Stimulated activated CD8-positive, alpha-beta memory T cell treated with anti-CD3 and anti-CD28 coated beads, Interleukin-15, amount 100 ng/mL, for 4 hours (primary cell): ENCODE results near the gene IFIT5.
"Not testable (repeated sequence)": the region's sequence is repeated elsewhere in the genome, so short reads cannot be mapped to it uniquely, and the experiment has no call there.

Experiments
- DNase-seq, 2 donors: peaks; one replicate each; pipeline ENCODE4 v3.0.0-alpha.2; 2020; ENCODE audit warnings: low read depth in 2 of 2

Gene IFIT5

DNA sequence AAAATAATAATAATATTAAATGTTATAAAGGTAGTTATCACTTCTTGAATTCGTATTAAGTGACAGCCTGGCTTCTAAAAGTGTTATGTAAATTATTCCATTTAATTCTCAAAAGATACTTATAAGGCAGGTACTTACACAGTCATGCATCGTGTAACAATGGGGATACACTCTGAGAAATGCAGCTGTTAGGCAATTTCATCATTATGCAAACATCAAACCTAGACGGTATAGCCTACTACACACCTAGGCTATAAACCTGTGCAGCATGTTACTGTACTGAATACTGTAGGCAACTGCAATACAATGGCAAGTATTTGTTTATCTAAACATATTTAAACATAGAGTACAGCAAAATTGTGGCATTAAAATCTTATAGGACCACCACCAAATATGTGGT is 20.5 kb upstream of the IFIT5 start:
- DNase-seq: no peak

- no peak for DNase-seq
Measured at GRCh38 chr10:89395141-89395540, 19.2 kb upstream of the IFIT5 start.

DNA sequence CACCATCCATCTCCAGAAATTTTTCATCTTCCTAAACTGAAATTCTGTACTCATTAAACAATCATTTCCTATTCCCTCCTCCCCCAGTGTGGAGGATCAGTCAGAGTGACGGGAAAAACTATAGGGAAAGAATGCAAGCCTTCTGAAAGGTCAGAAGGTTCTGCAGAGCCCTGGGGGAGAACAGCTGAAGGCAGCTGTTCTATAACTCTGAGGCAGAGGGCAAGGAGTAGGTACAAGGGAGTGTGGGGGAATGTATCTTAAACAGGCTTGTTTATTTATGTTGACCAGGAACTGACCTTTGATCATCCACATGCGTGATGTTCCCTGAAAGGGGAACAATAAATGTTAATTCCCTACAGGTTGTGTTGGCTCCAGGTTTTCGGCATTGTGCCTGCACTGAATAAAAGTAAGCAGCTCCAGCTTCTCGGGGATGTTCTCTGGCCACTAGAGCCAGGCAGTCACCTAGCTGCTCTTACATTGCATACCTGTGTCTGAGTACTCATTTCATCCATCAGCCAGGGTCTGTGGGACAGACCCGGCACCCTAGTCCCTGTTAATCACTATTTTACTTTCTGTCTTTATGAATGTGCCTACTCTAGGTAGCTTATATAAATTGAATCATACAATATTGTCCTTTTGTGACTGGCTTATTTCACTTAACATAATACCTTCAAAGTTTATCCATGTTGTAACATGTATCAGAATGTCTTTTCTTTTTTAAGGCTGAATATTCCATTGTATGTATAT is 16.2 kb upstream of the IFIT5 start:
- DNase-seq: no peak

- no peak for DNase-seq
Measured at GRCh38 chr10:89399956-89400355, 14.4 kb upstream of the IFIT5 start.

DNA sequence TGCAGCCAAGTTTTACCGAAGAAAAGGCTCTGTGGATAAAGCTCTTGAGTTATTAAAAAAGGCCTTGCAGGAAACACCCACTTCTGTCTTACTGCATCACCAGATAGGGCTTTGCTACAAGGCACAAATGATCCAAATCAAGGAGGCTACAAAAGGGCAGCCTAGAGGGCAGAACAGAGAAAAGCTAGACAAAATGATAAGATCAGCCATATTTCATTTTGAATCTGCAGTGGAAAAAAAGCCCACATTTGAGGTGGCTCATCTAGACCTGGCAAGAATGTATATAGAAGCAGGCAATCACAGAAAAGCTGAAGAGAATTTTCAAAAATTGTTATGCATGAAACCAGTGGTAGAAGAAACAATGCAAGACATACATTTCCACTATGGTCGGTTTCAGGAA is 11.3 kb upstream of the IFIT5 start:
- DNase-seq: no peak

DNA sequence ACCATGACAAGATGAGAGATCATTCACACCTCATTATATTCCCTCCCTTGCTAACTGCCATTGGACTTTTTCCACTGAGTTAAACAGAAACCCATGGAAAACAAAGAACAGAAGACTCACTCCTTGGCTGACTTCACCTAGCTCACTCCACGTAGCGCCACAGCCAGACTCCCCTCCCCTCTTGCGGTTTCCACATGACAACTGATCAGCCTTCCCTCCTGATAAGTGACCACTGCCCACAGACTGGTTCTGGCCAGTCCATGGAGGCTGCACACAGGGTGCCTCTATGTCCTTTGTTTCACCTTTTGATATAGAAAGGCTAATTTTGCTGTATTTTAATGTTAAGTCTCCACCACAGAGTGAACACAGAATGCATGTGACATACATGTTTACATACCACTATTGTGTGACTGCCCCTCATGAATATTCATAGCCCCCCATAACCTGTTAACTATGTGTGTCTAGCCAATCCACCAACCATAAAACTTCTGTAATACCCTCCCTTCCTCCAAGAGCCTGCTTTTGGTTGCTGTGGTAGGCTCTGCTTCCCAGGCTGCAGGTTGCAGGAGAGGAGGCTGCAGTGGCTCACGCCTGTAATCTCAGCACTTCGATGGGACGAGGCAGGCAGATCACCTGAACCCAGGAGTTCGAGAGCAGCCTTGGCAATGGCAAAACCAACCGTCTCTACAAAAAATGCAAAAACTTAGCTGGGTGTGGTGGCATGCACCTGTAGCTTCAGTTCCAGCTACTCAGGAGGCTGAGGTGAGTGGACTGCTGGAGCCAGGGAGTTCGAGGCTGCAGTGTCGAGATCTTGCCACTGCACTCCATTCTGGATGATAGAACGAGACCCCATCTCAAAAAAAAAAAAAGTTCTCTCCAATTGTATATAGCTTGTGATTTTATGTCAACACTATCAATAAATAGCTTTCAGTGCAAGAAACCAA is 10.0 kb upstream of the IFIT5 start:
- no peak for DNase-seq

DNA sequence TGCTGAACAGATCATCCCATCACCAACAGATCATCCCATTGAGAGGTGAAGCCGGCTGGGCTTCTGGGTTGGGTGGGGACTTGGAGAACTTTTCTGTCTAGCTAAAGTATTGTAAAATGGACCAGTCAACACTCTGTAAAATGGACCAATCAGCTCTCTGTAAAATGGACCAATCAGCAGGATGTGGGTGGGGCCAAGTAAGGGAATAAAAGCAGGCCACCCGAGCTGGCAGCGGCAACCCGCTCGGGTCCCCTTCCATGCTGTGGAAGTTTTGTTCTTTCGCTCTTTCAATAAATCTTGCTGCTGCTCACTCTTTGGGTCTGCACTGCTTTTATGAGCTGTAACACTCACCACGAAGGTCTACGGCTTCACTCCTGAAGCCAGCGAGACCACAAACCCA is 8.2 kb upstream of the IFIT5 start:
- not testable (repeated sequence) for DNase-seq

- not testable (repeated sequence) for DNase-seq
Measured at GRCh38 chr10:89407792-89408191, 6.6 kb upstream of the IFIT5 start.

DNA sequence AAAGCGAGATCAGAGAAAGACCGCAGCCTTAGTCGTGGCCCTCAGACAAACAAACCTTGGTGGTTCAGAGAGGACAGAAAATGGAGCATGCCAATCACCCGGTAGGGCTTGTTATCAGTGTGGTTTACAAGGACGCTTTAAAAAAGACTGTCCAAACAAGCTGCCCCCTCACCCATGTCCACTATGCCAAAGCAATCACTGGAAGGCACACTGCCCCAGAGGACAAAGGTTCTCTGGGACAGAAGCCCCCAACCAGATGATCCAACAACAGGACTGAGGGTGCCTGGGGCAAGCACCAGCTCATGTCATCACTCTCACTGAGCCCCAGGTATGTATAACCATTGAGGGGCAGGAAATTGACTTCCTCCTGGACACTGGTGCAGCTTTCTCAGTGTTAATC is 5.1 kb upstream of the IFIT5 start:
- DNase-seq: not testable (repeated sequence)

- DNase-seq: not testable (repeated sequence)
Measured at GRCh38 chr10:89410551-89410950, 3.8 kb upstream of the IFIT5 start.

DNA sequence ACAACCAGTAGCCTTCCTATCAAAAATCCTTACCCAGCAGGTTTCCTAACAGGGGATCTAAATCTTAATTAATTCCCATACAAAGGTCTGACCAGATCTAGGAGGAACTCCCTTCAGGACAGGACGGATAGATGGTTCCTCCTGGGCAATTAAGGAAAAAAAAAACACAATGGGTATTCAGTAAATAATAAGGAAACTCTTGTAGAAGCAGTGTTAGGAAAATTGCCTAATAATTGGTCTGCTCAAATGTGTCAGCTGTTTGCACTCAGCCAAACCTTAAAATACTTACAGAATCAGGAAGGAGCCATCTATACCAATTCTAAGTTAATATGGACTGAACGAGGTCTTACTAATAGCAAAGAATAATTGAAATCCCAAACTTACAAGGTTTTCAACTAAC is 3.2 kb upstream of the IFIT5 start:
- DNase-seq: not testable (repeated sequence)

DNA sequence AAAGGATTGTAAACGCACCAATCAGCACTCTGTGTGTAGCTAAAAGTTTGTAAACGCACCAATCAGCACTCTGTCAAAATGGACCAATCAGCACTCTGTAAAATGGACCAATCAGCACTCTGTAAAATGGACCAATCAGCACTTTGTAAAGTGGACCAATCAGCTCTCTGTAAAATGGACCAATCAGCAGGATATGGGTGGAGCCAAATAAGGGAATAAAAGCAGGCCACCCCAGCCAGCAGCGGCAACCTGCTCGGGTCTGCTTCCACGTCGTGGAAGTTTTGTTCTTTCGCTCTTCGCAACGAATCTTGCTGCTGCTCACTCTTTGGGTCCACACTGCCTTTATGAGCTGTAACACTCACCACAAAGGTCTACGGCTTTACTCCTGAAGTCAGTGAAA is 2.1 kb upstream of the IFIT5 start:
- DNase-seq: peak in 1 of 2 donors; percentile 9

GRCh38 chr10:89413398-89413912 is 913 bp upstream of the IFIT5 start:
- DNase-seq: no peak

DNA sequence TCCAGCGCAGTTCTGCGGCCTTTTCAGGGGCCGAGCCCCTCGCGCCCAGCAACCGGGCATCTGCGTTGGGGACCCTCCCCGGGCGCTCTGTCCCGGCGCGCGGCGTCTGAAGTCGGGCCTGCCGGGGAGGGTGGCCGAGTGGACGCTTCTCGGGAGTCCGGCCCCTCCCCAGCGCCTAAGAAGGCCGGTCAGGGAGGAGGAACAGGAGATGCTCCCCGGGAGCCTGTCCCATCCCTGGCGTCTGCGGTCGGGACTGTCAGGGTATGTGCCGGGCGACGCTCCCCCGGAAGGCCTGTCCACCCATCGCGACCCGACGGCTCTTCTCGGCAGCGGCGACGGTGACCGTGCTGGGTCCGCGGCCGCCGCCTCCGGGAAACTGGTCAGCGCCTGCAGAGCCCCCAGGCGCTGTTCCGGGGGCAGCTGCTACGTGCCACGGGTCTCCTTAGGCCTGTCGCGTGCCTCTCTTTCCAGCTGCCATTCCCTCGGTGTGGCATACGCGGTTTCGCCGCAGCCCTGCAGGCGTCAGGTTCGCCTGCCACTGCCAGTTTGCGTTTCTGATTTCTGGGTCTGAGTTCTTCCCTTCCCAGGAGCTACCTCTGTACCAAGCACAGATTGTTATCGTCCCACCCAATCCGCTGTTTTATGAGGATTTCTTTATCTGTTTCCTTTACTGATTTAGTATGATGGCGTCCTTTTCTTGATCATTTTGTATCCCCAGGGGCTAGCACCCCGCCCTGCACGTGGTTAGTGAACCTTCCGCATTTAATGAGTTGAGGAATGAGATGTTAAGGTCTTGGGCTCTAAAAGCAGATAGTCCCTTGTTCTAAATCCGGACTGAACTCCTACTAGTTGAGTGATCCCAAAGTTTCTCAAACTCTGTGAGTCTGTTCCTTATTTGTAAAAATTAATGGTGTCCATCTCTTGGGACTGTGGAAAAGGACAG is 782 bp downstream of the IFIT5 start:
- peak in 1 of 2 donors; percentile 11 for DNase-seq

DNA sequence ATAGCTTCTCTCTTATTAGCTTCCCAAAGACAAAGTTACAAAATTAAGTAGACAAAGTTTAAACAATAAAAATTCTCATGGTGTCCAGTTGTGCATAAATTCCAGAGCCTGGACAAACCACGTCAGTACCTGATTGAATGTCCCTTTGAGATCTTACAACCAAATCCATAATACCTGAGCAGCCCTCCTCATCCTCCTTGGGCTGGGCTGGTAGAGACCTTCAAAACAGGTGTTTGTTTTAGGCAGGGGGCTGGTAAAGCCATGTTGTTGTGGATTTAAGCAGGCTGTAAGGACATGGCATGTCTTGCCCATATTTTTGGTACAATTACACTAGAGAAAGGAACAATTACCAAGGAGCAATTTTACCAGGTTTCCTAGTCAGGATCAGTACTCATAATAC is 2.1 kb downstream of the IFIT5 start:
- no peak for DNase-seq

DNA sequence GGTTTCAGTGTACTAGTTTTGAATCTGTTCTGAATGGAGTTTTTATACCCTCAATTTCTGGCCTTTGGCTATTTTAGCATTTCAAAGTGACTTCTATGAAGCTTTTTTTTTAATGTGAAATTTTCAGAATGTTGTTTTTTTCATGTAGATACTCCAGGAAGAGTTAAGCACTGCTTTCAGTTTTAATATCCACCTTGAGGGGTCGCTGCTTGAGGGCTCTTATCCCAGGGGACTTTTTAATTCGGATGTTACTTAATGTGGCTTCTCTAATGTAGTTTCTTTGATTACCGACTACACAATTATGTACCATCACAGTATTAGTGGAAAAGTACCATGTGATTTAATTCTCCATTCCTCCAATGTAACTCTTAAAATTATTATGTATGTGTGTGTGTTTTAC is 5.2 kb downstream of the IFIT5 start:
- no peak for DNase-seq

GRCh38 chr10:89421018-89421476 is 6.7 kb downstream of the IFIT5 start:
- no peak for DNase-seq

DNA sequence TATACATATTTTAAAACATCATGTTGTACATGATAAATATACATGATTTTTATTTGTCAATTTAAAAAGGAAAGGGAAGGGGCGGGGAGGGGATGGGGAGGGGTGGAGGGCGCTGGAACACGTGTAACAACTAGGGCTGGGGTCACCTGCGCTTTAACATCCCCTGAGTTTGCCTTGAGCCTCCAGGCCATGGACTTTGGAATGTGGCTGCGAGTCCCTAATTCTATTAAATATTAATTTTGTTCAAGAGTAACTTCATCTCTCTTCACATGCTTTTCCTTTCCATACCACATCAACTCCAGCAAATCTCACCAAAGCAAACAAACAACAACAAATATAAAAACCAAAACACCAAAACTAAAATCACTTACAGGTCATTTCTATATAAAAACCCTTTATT is 10.6 kb downstream of the IFIT5 start:
- no peak for DNase-seq

- DNase-seq: no peak
Measured at GRCh38 chr10:89426230-89426868, 12.0 kb downstream of the IFIT5 start.

GRCh38 chr10:89427629-89428028 is 13.3 kb downstream of the IFIT5 start:
- DNase-seq: no peak

- DNase-seq: no peak
Measured at GRCh38 chr10:89428877-89429276, 14.5 kb downstream of the IFIT5 start.
